ENCODE measurements around the gene LIX1L.
A peak's percentile ranks its signal among the peaks of the same experiment; 100 is the strongest.
"Not testable (repeated sequence)": the region's sequence is repeated elsewhere in the genome, so short reads cannot be mapped to it uniquely, and the experiment has no call there.

The LIX1L gene

DNA sequence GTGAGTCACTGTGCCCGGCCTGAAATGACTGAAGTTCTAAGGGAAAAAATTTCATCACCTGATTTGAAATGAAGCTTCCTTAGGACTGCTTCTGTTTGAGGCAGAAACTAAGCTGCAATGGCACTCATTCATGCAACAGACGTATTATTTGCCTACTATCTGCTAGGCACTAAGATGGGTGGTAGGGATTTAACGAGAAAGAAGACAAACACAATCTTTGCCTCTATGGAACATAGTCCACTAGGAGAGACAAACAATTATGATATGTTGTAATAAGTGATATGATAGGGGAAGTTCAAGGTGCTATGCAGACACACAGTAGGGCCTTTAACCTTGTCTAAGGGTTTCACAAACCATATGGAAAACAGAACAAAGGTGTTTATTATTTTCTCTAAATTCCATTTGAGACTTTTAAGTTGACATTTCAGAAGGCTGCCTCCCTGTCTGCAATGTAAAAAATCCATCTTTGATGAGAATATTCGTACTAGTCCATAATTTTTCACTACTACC, 11.3 kb downstream of the LIX1L start:
- Histone ChIP-seq H3K9ac (ENCODE audit: insufficient read length) (no peak overlapping the region), H3K27ac (no peak overlapping the region), H3K9me3 (ENCODE audit: low read depth, low read length) (no peaks in the 10 kb centered on the region), H3K36me3 (ENCODE audit: insufficient read depth, low read length) (peaks cover 30% of the 10 kb centered on the region), H3K4me3 (no peak overlapping the region)
- DNase-seq (ENCODE audit: low read depth, low spot score), result no peak
- TF ChIP-seq EZH2 (IDR thresholded peaks at IDR 0.05) (no peak), FOXP2 (optimal IDR thresholded peaks at IDR 0.05; ENCODE audit: control extremely low read depth, extremely low read length, insufficient read depth) (no peak), POLR2AphosphoS5 (IDR thresholded peaks at IDR 0.05; ENCODE audit: borderline replicate concordance, low read depth, low read length) (no peak)

DNA sequence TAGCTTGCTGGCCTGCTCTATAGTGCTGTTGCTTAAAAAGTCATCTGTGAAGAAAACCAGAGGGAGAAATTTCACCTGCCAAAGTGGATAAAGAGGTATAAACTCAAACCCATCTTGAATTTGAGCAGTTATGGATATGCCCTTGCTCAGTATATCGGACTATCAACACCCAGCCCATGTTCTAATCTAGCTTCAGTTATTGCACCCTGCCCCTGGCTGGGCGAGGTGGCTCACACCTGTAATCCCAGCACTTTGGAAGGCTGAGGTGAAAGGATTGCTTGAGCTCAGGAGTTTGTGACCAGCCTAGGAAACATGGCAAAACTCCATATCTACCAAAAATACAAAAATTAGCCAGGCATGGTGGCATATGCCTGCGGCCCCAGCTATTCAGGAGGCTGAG, 13.3 kb downstream of the LIX1L start:
- TF ChIP-seq EZH2 (IDR thresholded peaks at IDR 0.05) (no peak), FOXP2 (optimal IDR thresholded peaks at IDR 0.05; ENCODE audit: control extremely low read depth, extremely low read length, insufficient read depth) (no peak), POLR2AphosphoS5 (IDR thresholded peaks at IDR 0.05; ENCODE audit: borderline replicate concordance, low read depth, low read length) (no peak)
- no peak overlapping the region for H3K4me3 ChIP-seq
- no peak for DNase-seq (ENCODE audit: low read depth, low spot score)
- no peak overlapping the region for H3K27ac ChIP-seq
- no peaks in the 10 kb centered on the region for H3K9me3 ChIP-seq (ENCODE audit: low read depth, low read length)
- H3K36me3 ChIP-seq (ENCODE audit: insufficient read depth, low read length), result peaks cover 34% of the 10 kb centered on the region
- no peak overlapping the region for H3K9ac ChIP-seq (ENCODE audit: insufficient read length)

DNA sequence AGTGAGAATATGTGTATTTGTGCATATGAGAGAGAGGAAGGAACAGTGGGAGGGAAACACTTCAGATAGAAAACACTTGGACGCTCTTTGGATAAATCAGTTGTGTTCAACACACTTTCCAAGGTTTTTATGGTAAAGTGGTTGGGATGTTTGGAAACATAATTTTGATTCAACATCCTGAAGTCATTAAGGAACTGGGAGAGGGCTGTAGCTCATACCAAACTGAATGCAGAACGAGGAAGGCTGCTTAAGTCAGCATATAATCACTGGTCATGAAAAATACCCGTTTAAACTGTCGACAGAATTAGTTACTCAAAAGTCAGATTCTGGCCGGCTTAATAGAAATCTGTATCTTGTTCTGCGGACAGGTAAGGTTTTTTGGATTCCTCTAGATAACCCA, 14.9 kb downstream of the LIX1L start:
- peaks cover 29% of the 10 kb centered on the region for H3K36me3 ChIP-seq (ENCODE audit: insufficient read depth, low read length)

DNA sequence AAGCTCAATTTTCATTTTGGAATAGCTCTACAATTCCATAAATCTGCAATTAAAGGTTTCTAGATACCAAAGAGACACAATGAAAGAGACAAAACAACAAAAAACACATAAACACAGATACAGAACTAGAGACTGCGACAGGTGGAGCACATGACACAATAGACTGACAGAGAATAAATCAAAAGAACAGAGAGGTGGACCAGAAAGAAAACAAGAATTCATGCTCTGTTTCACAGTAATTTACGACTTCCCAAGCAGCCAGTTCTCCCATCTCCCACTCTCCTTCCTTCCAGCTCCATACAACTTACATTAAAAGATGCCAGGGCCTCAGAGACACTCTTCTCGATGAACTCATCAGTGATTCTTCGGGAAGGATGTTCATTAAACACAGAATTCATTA, 15.4 kb downstream of the LIX1L start:
- no peak for DNase-seq (ENCODE audit: low read depth, low spot score)
- H3K4me3 ChIP-seq, result no peak overlapping the region; the same call in 1 of the 2 replicates
- H3K9ac ChIP-seq (ENCODE audit: insufficient read length), result no peak overlapping the region
- TF ChIP-seq EZH2 (IDR thresholded peaks at IDR 0.05) (no peak), POLR2AphosphoS5 (IDR thresholded peaks at IDR 0.05; ENCODE audit: borderline replicate concordance, low read depth, low read length) (no peak), FOXP2 (optimal IDR thresholded peaks at IDR 0.05; ENCODE audit: control extremely low read depth, extremely low read length, insufficient read depth) (no peak)
- peaks cover 30% of the 10 kb centered on the region for H3K36me3 ChIP-seq (ENCODE audit: insufficient read depth, low read length)
- H3K9me3 ChIP-seq (ENCODE audit: low read depth, low read length), result no peaks in the 10 kb centered on the region
- peak overlapping the region; percentile 81 for H3K27ac ChIP-seq

More for the DNA sequence above, 14.9 kb downstream of the LIX1L start:
- Histone ChIP-seq H3K27ac (peak overlapping the region; percentile 81), H3K9me3 (ENCODE audit: low read depth, low read length) (no peaks in the 10 kb centered on the region), H3K9ac (ENCODE audit: insufficient read length) (peak overlapping the region; percentile 52), H3K4me3 (peak overlapping the region; percentile 2; the same call in 1 of the 2 replicates)
- no peak for TF ChIP-seq POLR2AphosphoS5 (IDR thresholded peaks at IDR 0.05; ENCODE audit: borderline replicate concordance, low read depth, low read length)
- TF ChIP-seq EZH2 (IDR thresholded peaks at IDR 0.05), result no peak
- TF ChIP-seq FOXP2 (optimal IDR thresholded peaks at IDR 0.05; ENCODE audit: control extremely low read depth, extremely low read length, insufficient read depth), result no peak
- no peak for DNase-seq (ENCODE audit: low read depth, low spot score)

DNA sequence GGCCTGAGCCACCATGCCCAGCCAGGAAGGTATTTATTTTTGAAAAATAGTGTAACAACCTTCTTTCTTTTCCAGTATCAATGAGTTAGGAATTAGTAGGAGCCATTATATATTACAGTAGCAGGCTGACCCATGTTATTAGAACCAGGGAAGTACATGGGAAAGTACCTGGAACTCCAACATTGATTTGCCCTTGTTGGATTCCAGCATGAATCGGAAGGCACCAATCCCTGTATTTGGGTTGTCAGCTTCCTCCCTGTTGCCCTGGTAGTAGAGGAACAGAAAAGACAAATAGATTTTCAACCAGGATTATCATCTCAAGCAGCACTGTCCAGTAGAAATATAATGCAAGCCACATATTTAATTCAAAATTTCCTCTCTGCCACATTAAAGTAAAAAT, 20.4 kb downstream of the LIX1L start:
- TF ChIP-seq POLR2AphosphoS5 (IDR thresholded peaks at IDR 0.05; ENCODE audit: borderline replicate concordance, low read depth, low read length), result no peak
- no peak for TF ChIP-seq EZH2 (IDR thresholded peaks at IDR 0.05)
- TF ChIP-seq FOXP2 (optimal IDR thresholded peaks at IDR 0.05; ENCODE audit: control extremely low read depth, extremely low read length, insufficient read depth), result no peak
- H3K36me3 ChIP-seq (ENCODE audit: insufficient read depth, low read length), result peaks cover 36% of the 10 kb centered on the region
- no peak for DNase-seq (ENCODE audit: low read depth, low spot score)
- no peaks in the 10 kb centered on the region for H3K9me3 ChIP-seq (ENCODE audit: low read depth, low read length)
- no peak overlapping the region for H3K27ac ChIP-seq
- no peak overlapping the region for H3K4me3 ChIP-seq
- H3K9ac ChIP-seq (ENCODE audit: insufficient read length), result no peak overlapping the region

DNA sequence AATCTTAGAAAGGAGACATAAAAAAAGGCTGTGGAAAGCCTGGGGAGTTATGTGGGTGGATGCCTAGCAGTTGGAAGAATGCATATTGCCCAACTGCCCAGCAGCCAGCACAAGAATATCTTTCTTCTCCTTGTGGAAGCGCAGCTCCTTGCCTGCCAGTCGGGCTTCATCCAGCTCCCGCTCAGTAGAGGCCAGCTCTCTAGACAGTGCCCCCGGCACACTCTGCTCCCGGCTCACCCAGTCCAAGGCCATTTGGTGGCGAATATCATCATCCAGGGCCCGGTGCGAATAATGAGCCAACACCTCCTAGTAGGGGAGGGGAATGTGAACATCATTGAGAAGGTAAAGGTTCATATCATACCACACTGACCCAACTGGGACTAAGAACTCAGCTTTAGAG, 21.6 kb downstream of the LIX1L start:
- Histone ChIP-seq H3K9me3 (ENCODE audit: low read depth, low read length) (no peaks in the 10 kb centered on the region), H3K4me3 (no peak overlapping the region), H3K9ac (ENCODE audit: insufficient read length) (no peak overlapping the region), H3K36me3 (ENCODE audit: insufficient read depth, low read length) (peaks cover 25% of the 10 kb centered on the region), H3K27ac (no peak overlapping the region)
- no peak for DNase-seq (ENCODE audit: low read depth, low spot score)
- TF ChIP-seq EZH2 (IDR thresholded peaks at IDR 0.05), result no peak

DNA sequence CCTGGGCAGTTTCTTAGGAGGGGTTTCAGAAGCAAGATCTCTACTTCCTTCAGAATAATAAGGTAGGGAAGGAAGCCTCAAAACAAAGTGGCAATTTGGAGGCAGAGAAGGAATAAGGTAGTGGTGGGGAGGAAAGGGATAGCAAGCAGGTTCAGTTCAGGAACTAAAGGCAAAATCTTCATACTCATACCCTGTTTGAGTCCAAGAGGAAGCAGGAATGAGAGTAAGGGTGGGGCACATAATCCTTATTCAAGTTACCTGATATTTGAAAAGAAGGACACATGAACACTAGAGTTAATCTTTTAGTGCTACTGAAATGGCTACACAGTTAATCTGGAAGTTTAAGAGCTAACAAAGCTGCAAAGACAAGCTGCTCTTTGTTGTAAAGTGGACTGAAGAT, 22.1 kb downstream of the LIX1L start:
- DNase-seq (ENCODE audit: low read depth, low spot score), result no peak
- Histone ChIP-seq H3K9me3 (ENCODE audit: low read depth, low read length) (no peaks in the 10 kb centered on the region), H3K9ac (ENCODE audit: insufficient read length) (no peak overlapping the region), H3K36me3 (ENCODE audit: insufficient read depth, low read length) (peaks cover 23% of the 10 kb centered on the region), H3K27ac (no peak overlapping the region), H3K4me3 (no peak overlapping the region)
- TF ChIP-seq POLR2AphosphoS5 (IDR thresholded peaks at IDR 0.05; ENCODE audit: borderline replicate concordance, low read depth, low read length) (no peak), EZH2 (IDR thresholded peaks at IDR 0.05) (no peak), FOXP2 (optimal IDR thresholded peaks at IDR 0.05; ENCODE audit: control extremely low read depth, extremely low read length, insufficient read depth) (no peak)

DNA sequence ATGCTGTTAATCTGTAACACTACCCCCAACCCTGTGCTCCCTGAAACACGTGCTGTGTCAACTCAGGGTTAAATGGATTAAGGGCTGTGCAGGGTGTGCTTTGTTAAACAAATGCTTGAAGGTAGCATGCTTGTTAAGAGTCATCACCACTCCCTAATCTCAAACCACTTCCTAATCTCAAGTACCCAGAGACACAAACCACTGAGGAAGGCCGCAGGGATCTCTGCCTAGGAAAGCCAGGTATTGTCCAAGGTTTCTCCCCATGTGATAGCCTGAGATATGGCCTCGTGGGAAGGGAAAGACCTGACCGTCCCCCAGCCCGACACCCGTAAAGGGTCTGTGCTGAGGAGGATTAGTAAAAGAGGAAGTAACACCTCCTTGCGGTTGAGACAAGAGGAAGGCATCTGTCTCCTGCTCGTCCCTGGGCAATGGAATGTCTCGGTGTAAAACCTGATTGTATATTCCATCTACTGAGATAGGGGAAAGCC, 25.3 kb downstream of the LIX1L start:
- H3K36me3 ChIP-seq (ENCODE audit: insufficient read depth, low read length), result peaks cover 23% of the 10 kb centered on the region
- H3K9me3 ChIP-seq (ENCODE audit: low read depth, low read length); H3K27ac ChIP-seq; H3K9ac ChIP-seq (ENCODE audit: insufficient read length); DNase-seq (ENCODE audit: low read depth, low spot score); H3K4me3 ChIP-seq: not testable (repeated sequence)

DNA sequence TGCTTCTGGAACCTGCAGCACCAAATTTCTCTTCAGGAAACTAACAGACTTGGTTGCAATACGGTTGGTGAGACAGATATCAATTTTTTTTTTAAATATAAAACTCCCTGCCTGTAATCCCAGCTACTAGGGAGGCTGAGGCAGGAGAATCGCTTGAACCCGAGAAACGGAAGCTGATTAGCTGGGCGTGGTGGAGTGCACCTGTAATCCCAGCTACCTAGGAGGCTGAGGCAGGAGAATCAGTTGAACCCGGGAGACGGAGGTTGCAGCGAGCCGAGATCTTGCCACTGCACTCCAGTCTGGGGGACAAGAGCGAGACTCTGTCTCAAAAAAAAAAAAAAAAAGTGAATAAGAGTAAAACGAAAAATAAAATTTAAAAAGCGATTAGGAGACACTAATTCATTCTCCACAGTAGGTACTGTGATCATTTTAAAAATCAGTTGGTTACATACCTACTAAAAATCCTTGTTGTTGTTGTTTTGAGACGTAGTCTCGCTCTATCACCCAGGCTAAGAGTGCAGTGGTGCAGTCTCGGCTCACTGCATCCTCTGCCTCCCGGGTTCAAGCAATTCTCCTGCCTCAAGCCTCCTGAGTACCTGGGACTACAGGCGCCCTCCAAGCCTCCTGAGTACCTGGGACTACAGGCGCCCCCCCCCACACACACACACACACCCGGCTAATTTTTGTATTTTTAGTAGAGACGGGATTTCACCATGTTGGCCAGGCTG, 29.7 kb downstream of the LIX1L start:
- TF ChIP-seq EZH2 (IDR thresholded peaks at IDR 0.05) (no peak), POLR2AphosphoS5 (IDR thresholded peaks at IDR 0.05; ENCODE audit: borderline replicate concordance, low read depth, low read length) (no peak), FOXP2 (optimal IDR thresholded peaks at IDR 0.05; ENCODE audit: control extremely low read depth, extremely low read length, insufficient read depth) (no peak)
- H3K9ac ChIP-seq (ENCODE audit: insufficient read length), result peak overlapping the region; percentile 100
- H3K9me3 ChIP-seq (ENCODE audit: low read depth, low read length), result no peaks in the 10 kb centered on the region
- H3K27ac ChIP-seq, result peak overlapping the region; percentile 99
- peak overlapping the region; percentile 100 for H3K4me3 ChIP-seq
- DNase-seq (ENCODE audit: low read depth, low spot score), result no peak
- peaks cover 19% of the 10 kb centered on the region for H3K36me3 ChIP-seq (ENCODE audit: insufficient read depth, low read length)

All from SK-N-MC (cell line).